ENCODE results near the gene CKAP2L. TPM values are rescaled to one million over a fixed set of nuclear protein-coding genes. Genes with fewer than 3 reads are reported as not detected.

The CKAP2L gene
- total RNA-seq, 1 donor from 2014 or later = 2.5 TPM

DNA sequence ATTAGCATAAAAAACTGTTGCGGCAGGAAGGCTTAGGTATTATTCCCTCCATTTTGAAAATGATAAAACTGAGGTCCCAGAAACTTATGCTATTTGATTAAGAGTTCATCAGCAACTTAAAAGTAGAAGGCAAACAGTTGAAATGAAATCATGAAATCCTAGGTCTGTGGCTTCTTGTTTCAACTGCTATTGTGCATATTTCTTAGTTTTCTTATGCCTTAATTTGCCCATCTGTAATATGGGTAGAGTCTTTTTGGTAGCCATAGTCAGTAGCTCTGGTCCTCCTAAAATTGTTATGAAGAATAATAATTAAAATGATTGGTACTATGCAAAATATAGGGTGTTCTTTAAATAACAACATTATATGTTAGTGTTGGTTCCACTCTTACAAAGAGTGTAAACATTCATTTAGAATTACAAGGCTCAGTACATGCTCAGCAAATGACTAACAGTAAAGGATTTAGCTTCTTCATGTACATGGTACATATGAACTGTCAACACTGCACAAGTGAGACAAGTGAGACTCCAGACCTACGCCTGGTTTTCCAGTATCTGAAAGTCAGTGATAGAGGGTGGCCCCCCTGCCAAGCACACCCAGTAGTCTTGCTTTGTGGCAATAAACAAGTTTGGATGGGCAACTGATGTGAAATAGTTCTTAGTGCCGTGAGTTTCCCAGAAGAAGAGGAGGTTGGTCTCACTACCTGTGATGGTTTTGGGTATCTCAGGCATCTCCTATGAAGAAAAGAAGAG, 10.3 kb upstream of the CKAP2L start:
- H3K4me3 ChIP-seq (ENCODE audit: low read depth, low read length) = no peak overlapping the region
- no peak for DNase-seq (ENCODE audit: low read depth)
- H3K27me3 ChIP-seq (ENCODE audit: control insufficient read depth, insufficient read depth, low read length) = no peaks in the 10 kb centered on the region
- H3K36me3 ChIP-seq (ENCODE audit: control insufficient read depth, insufficient read depth, low read length) = no peaks in the 10 kb centered on the region
- no peak for TF ChIP-seq CTCF (IDR thresholded peaks at IDR 0.05; ENCODE audit: insufficient read depth, low read length, poor library complexity, severe bottlenecking)

DNA sequence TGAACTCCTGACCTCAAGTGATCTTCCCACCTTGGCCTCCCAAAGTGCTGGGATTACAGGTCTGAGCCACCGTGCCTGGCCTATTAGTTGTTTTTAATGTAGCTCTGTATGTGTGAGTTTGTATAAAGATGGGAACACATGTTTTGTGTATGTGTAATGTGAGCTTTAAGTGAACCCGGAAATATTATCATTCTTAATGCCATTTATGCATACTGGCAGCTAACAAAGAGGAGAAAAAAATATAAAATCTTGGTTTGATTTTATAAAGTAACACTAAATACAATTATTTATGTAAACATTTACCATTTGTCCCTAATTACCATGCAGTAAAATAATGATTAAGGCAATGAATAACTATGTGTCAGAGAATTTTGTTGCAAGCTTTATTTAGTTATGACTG, 9.1 kb upstream of the CKAP2L start:
- no peak overlapping the region for H3K4me3 ChIP-seq (ENCODE audit: low read depth, low read length)
- TF ChIP-seq CTCF (IDR thresholded peaks at IDR 0.05; ENCODE audit: insufficient read depth, low read length, poor library complexity, severe bottlenecking) = no peak
- DNase-seq (ENCODE audit: low read depth) = no peak
- no peaks in the 10 kb centered on the region for H3K36me3 ChIP-seq (ENCODE audit: control insufficient read depth, insufficient read depth, low read length)
- no peaks in the 10 kb centered on the region for H3K27me3 ChIP-seq (ENCODE audit: control insufficient read depth, insufficient read depth, low read length)

DNA sequence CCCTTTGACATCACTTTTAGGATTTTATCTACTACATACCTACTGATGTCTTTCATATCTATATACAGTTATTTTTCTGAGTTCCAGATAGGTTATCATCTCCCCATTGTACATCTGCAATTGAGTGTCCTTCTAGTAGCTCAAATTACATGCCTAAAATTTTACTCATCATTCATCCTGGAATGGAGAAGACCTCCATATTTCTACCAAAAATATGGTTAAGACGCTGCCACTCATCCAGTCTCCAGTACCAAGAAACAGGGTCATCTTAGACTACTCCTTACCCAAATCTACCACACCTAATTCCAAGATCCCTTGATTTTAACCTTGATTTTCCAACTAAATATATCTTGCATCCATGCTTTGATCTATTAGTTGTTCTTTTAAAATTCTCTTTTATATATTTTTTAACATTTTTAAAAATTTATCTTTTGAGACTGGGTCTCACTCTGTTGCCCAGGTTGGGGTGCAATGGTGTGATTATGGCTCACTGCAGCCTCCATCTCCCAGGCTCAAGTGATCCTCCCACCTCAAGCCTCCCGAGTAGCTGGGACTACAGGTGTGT, 8.6 kb upstream of the CKAP2L start:
- Histone ChIP-seq H3K27me3 (ENCODE audit: control insufficient read depth, insufficient read depth, low read length) (no peaks in the 10 kb centered on the region), H3K4me3 (ENCODE audit: low read depth, low read length) (no peak overlapping the region), H3K36me3 (ENCODE audit: control insufficient read depth, insufficient read depth, low read length) (no peaks in the 10 kb centered on the region)
- no peak for TF ChIP-seq CTCF (IDR thresholded peaks at IDR 0.05; ENCODE audit: insufficient read depth, low read length, poor library complexity, severe bottlenecking)
- no peak for DNase-seq (ENCODE audit: low read depth)

DNA sequence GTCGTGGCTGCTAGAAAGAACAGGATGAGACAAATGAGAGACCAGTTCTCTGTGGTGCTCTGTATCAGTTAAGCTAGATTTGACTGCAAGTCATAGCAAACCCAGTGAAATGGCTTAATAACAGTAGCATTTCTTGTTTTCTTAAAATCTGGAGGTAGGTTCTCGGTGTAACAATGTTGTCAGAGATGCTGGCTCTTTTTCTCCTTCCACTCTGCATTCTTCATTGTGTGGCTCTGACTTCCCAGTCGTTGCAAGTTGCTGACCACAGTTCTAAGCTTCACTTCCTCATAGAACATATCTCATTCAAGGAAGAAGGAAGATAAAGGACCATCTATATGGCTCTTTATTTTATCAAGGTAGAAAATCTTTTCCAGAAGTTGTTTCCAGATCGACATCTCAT, 7.9 kb upstream of the CKAP2L start:
- no peaks in the 10 kb centered on the region for H3K27me3 ChIP-seq (ENCODE audit: control insufficient read depth, insufficient read depth, low read length)
- no peaks in the 10 kb centered on the region for H3K36me3 ChIP-seq (ENCODE audit: control insufficient read depth, insufficient read depth, low read length)
- no peak for DNase-seq (ENCODE audit: low read depth)
- TF ChIP-seq CTCF (IDR thresholded peaks at IDR 0.05; ENCODE audit: insufficient read depth, low read length, poor library complexity, severe bottlenecking) = no peak
- H3K4me3 ChIP-seq (ENCODE audit: low read depth, low read length) = no peak overlapping the region

DNA sequence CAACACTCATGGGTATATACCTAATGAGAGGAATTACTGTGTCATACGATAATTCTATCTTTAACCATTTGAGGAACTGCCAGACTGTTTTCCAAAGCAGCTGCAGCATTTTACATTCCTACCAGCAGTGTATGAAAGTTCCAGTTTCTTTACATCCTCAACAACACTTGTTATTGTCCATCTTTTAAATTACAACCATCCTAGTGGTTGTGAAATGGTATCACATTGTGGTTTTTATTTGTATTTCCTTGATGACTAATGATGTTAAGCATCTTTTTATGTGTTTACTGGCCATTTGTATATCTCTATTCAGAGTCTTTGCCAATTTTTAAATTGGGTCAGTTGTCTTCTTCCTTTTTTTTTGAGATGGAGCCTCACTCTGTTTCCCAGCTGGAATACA, 4.0 kb upstream of the CKAP2L start:
- Histone ChIP-seq H3K27me3 (ENCODE audit: control insufficient read depth, insufficient read depth, low read length) (no peaks in the 10 kb centered on the region), H3K4me3 (ENCODE audit: low read depth, low read length) (no peak overlapping the region), H3K36me3 (ENCODE audit: control insufficient read depth, insufficient read depth, low read length) (no peaks in the 10 kb centered on the region)
- no peak for DNase-seq (ENCODE audit: low read depth)
- no peak for TF ChIP-seq CTCF (IDR thresholded peaks at IDR 0.05; ENCODE audit: insufficient read depth, low read length, poor library complexity, severe bottlenecking)
